OCI-LY1 (cell line): ENCODE data around the gene TDRD5.

Experiments used
- H2AFZ ChIP-seq: fragments of 200-600 bp; sonication (generic), shearing (Covaris generic); 2 replicates; pipeline ENCODE4 v1.6.0; 2014; ENCODE audit warnings: antibody characterized with exemption, mild to moderate bottlenecking, low read length
- H3F3A ChIP-seq: fragments of 200-600 bp; sonication (generic), shearing (Covaris generic); 2 replicates; pipeline ENCODE4 v1.6.0; 2014; ENCODE audit warnings: mild to moderate bottlenecking, antibody characterized with exemption, low read length, moderate library complexity; ENCODE audit not compliant: insufficient read depth
- H3K27ac ChIP-seq: fragments of 200-600 bp; sonication (generic); 2 replicates; pipeline ENCODE4 v1.5.1; 2014; ENCODE audit warnings: low read length, mixed run types, mild to moderate bottlenecking, low read depth; ENCODE audit not compliant: poor library complexity, severe bottlenecking
- H3K27me3 ChIP-seq: fragments of 200-600 bp; sonication (generic); 2 replicates; pipeline ENCODE4 v1.6.0; 2014; ENCODE audit warnings: antibody characterized with exemption, mild to moderate bottlenecking, low read length, moderate library complexity; ENCODE audit not compliant: insufficient read depth
- H3K36me3 ChIP-seq: fragments of 200-600 bp; sonication (generic); 2 replicates; pipeline ENCODE4 v1.6.1; 2014; ENCODE audit warnings: mild to moderate bottlenecking, antibody characterized with exemption, low read length, moderate library complexity, mixed read lengths; ENCODE audit not compliant: insufficient read depth
- H3K4me1 ChIP-seq: fragments of 200-600 bp; sonication (generic); 2 replicates; pipeline ENCODE4 v1.5.1; 2014; ENCODE audit warnings: mild to moderate bottlenecking, low read length, moderate library complexity; ENCODE audit not compliant: insufficient read depth, severe bottlenecking
- H3K4me2 ChIP-seq: fragments of 200-600 bp; sonication (generic), shearing (Covaris generic); 2 replicates; pipeline ENCODE4 v1.6.1; 2014; ENCODE audit warnings: low read length
- H3K4me3 ChIP-seq: fragments of 200-600 bp; sonication (generic); 2 replicates; pipeline ENCODE4 v1.5.1; 2014; ENCODE audit warnings: low read length, low read depth, mild to moderate bottlenecking, mixed read lengths; ENCODE audit not compliant: poor library complexity, severe bottlenecking
- H3K79me2 ChIP-seq: fragments of 200-600 bp; shearing (Covaris generic); 2 replicates; pipeline ENCODE4 v1.6.1; 2016; ENCODE audit warnings: mixed run types, low read length, mixed read lengths; ENCODE audit not compliant: insufficient read depth
- H3K9ac ChIP-seq: fragments of 200-600 bp; sonication (generic), shearing (Covaris generic); 2 replicates; pipeline ENCODE4 v1.6.1; 2014; ENCODE audit warnings: mild to moderate bottlenecking, low read length, mixed read lengths
- H3K9me2 ChIP-seq: fragments of 200-600 bp; sonication (generic), shearing (Covaris generic); 2 replicates; pipeline ENCODE4 v1.6.1; 2014; ENCODE audit warnings: low read depth, mild to moderate bottlenecking, low read length, mixed read lengths
- H3K9me3 ChIP-seq: fragments of 200-600 bp; shearing (Covaris generic); 2 replicates; pipeline ENCODE4 v1.6.1; 2014; ENCODE audit warnings: low read length, mixed read lengths
- H4K20me1 ChIP-seq: fragments of 200-600 bp; sonication (generic), shearing (Covaris generic); 2 replicates; pipeline ENCODE4 v1.6.0; 2016; ENCODE audit warnings: mild to moderate bottlenecking, low read length; ENCODE audit not compliant: insufficient read depth
- EZH2 ChIP-seq: fragments of 200-600 bp; sonication (generic), shearing (Covaris generic); IDR thresholded peaks from 2 replicates; pipeline ENCODE4 v1.8.0; 2017; ENCODE audit warnings: borderline replicate concordance, mixed run types, mild to moderate bottlenecking, antibody characterized with exemption, low read length, moderate library complexity, mixed read lengths
- TF ChIP-seq, protein P1 (sequence below): fragments of 200-600 bp; sonication (generic), shearing (Covaris generic); IDR thresholded peaks from 2 replicates; pipeline ENCODE4 v1.5.1; 2017; ENCODE audit warnings: mild to moderate bottlenecking, antibody characterized with exemption, low read length, moderate library complexity, mixed read lengths

TDRD5 gene

GRCh38 chr1:179591592-179592580 lies at the start of gene TDRD5:
Gene TDRD5, plus strand, starts transcription at chr1:179591832. Its CDS starts 784 bp downstream, at chr1:179592616.
- no peak within 1 kb of the TSS for H3K4me3 ChIP-seq
- TF ChIP-seq EZH2, result no peak
- TF ChIP-seq, protein P1, sequence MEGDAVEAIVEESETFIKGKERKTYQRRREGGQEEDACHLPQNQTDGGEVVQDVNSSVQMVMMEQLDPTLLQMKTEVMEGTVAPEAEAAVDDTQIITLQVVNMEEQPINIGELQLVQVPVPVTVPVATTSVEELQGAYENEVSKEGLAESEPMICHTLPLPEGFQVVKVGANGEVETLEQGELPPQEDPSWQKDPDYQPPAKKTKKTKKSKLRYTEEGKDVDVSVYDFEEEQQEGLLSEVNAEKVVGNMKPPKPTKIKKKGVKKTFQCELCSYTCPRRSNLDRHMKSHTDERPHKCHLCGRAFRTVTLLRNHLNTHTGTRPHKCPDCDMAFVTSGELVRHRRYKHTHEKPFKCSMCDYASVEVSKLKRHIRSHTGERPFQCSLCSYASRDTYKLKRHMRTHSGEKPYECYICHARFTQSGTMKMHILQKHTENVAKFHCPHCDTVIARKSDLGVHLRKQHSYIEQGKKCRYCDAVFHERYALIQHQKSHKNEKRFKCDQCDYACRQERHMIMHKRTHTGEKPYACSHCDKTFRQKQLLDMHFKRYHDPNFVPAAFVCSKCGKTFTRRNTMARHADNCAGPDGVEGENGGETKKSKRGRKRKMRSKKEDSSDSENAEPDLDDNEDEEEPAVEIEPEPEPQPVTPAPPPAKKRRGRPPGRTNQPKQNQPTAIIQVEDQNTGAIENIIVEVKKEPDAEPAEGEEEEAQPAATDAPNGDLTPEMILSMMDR, result no peak
- no peaks in the 10 kb centered on the region for H3F3A ChIP-seq
- H3K9me2 ChIP-seq, result no peaks in the 10 kb centered on the region
- H3K9ac ChIP-seq, result no peak within 1 kb of the TSS
- no peaks in the 10 kb centered on the region for H4K20me1 ChIP-seq
- peaks cover 6% of the 10 kb centered on the region; the same call in 1 of the 2 replicates for H3K27me3 ChIP-seq
- no peak within 1 kb of the TSS for H3K27ac ChIP-seq
- no peaks in the 10 kb centered on the region for H3K4me1 ChIP-seq
- H3K36me3 ChIP-seq, result no peaks in the 10 kb centered on the region
- no peak within 1 kb of the TSS for H2AFZ ChIP-seq
- H3K4me2 ChIP-seq, result no peak within 1 kb of the TSS
- no peaks in the 10 kb centered on the region for H3K9me3 ChIP-seq
- no peaks in the 10 kb centered on the region for H3K79me2 ChIP-seq

GRCh38 chr1:179545321-179545720 lies 46.3 kb upstream of the TDRD5 start:
- H3K4me3 ChIP-seq, result no peak overlapping the region
- no peaks in the 10 kb centered on the region for H3K9me2 ChIP-seq
- H3K36me3 ChIP-seq, result no peaks in the 10 kb centered on the region
- no peak overlapping the region for H3K4me2 ChIP-seq
- H3K27ac ChIP-seq, result no peak overlapping the region
- H3K4me1 ChIP-seq, result no peaks in the 10 kb centered on the region
- H3K9ac ChIP-seq, result no peak overlapping the region
- H4K20me1 ChIP-seq, result no peaks in the 10 kb centered on the region
- TF ChIP-seq, protein P1, result no peak
- no peak for TF ChIP-seq EZH2
- no peaks in the 10 kb centered on the region for H3K9me3 ChIP-seq
- no peak overlapping the region for H2AFZ ChIP-seq
- H3F3A ChIP-seq, result no peaks in the 10 kb centered on the region
- no peaks in the 10 kb centered on the region for H3K27me3 ChIP-seq
- no peaks in the 10 kb centered on the region for H3K79me2 ChIP-seq

DNA sequence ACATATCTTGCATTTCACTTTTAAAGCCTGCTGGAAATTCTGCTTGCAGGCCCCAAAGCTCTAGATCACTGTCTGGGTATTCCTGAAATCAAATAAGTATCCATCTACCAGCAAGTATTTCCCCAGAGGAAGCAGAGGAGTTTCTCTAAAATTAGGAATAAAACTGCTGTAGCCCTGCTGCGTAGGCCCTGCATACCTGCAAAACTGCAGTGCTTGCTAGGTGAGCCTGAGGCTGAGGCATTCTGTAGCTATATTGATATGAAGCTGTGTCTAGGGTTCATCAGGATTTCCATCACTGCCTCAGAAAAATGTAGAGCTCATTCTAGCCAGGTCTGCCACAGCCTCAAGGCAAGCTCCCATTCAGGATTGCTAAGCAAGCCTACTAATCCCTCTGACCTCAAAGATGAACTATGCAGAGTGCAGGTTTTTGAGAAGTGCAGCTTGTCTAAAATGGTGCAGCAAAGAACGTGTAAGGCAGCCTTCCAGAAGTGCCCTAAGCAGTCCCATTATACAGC lies 44.6 kb upstream of the TDRD5 start:
- Histone ChIP-seq H3K36me3 (no peaks in the 10 kb centered on the region), H4K20me1 (no peaks in the 10 kb centered on the region), H3K4me3 (no peak overlapping the region), H3K27ac (no peak overlapping the region), H3K9ac (no peak overlapping the region), H3K27me3 (no peaks in the 10 kb centered on the region), H3F3A (no peaks in the 10 kb centered on the region), H3K4me1 (no peaks in the 10 kb centered on the region), H3K9me2 (no peaks in the 10 kb centered on the region), H2AFZ (no peak overlapping the region), H3K9me3 (no peaks in the 10 kb centered on the region), H3K4me2 (no peak overlapping the region), H3K79me2 (no peaks in the 10 kb centered on the region)
- TF ChIP-seq EZH2, result no peak
- TF ChIP-seq, protein P1, result no peak
